GM19468 (cell line): Measurements from ENCODE around the gene ABCD1.
"Not testable (repeated sequence)": the region's sequence is repeated elsewhere in the genome, so short reads cannot be mapped to it uniquely, and the experiment has no call there.

ENCODE experiments used
- ATAC-seq: cut with Tn5 transposase; IDR thresholded peaks from one replicate; pipeline ENCODE4 v1.9.1; 2021; ENCODE audit warnings: mild to moderate bottlenecking, moderate library complexity, moderate number of reproducible peaks; ENCODE audit not compliant: unreplicated experiment; ENCODE audit errors: extremely low read depth

Gene ABCD1

GRCh38 chrX:153693216-153694086 is 31.2 kb upstream of the ABCD1 start:
- ATAC-seq = no peak

- ATAC-seq = not testable (repeated sequence)
Observed at GRCh38 chrX:153694256-153694655, 30.4 kb upstream of the ABCD1 start.

GRCh38 chrX:153694687-153695270 is 29.9 kb upstream of the ABCD1 start:
- ATAC-seq = no peak

GRCh38 chrX:153696100-153696499 is 28.6 kb upstream of the ABCD1 start:
- ATAC-seq = no peak

DNA sequence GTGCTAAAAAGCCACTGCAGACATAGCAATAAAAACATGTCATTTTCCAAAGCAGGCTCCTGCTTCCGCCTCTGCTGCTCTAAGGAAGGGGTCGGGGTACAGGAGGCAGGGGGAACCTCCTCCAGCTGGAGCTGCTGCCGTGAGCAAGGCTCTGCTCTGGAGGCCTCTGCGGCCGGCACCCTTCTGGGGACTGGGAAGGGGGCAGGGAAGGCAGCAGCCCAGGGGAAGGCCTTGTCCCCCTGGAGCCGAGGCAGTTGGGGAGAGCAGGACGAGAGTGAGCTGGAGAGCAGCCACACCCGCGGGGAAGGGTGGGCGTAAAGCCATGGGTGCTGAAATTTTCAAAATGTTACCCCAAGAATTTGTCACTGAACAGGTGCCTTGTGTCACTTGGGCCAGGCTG is 28.1 kb upstream of the ABCD1 start:
- not testable (repeated sequence) for ATAC-seq

- ATAC-seq = not testable (repeated sequence)
Observed at GRCh38 chrX:153696986-153697722, 27.5 kb upstream of the ABCD1 start.

DNA sequence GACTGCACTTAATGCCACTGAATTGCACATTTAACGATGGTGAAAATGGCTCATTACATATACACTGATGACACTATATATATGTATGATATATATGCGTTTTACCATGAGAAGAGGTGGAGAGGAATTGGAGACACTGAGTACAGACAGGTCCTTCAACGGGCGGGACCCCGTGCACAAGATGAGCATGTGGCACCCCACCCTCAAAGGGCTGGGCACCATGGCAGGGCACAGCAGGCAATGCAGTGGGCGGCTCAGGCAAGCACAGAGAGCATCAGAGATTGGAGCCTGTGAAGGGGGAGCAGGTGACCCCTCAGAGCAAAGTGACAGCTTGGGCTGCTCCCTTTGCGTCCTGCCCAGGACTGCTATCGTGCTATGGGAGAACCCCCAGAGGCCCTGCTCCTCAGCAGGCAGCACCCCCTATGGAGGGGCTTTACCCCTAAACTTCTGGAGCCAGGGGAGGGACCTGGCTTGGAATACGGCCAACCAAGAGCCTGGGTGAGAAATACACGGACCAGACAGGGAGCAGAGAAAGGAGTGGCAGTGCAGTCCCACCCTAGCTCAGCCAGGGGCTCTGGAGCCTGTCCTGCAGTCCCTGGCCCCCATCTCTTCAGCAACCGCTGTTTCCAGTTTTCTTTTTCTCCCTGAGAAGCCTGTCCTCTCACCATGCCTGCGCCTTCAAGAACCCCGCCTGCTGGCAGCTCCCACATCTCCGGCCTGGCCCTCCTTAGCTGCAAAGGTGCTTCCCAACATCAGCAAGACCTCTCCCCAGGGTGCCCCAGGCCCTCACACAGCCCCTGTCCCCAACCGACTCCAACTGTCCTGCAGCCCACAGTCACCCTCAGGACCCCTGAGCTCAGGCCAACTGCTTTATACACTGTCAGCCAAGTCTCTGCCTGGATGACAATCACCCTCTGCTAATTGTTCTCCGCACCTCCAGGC is 26.5 kb upstream of the ABCD1 start:
- ATAC-seq = no peak

DNA sequence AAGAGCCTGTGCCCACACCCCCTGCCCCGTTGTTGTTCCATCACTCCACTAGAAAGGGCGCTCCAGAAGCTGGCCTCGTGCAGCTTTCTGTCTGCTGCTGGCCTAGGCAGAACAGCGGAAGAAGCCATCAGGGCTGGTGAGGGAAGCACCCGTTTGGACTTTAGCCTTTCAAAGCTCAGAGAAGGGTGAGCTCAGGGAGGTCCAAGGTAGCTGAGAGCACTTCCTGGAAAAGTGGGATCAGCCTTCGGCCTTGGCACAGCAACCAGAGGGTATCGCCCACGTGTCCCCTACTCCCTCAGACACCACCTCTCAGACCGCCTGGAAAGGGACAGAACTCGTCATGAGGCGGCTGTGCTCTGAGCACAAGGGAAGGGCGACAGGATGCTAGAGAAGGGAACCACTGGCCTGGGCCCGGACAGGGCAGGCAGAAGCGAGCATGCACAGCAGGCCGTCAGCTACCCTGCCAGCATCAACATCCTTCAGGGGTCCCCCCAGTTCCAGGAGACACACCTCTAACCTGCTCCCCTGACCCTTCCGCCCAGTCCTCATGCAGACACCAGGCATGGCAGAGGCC is 25.4 kb upstream of the ABCD1 start:
- not testable (repeated sequence) for ATAC-seq

DNA sequence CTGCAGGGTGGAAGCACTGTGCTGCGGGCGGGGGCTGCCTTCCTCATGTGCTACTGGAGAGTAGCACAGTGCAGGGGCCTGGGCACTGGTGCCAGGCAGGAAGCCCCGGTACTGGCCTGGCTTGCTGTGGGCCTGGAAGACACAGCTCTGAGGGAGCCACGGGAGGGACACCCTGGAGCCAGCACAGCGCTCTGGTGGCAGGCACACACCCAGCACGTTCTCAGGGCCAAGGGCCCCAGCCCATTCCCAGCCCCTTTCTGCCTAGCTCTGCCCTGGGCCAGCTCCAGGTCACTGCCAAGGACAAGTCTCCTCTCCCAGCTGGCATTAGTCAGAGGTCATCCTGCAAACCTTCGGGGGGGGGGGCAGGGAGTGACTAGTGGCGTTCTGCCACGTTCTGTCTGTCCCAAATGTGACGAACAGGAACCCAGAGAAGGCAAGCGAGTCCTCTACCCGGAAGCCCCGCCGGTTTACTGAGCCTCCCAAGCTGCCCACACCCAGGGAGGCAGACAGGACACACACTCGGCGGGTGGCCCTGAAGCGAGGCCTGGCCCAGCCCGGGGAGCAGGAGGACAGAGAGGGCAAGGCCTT is 24.8 kb upstream of the ABCD1 start:
- not testable (repeated sequence) for ATAC-seq

DNA sequence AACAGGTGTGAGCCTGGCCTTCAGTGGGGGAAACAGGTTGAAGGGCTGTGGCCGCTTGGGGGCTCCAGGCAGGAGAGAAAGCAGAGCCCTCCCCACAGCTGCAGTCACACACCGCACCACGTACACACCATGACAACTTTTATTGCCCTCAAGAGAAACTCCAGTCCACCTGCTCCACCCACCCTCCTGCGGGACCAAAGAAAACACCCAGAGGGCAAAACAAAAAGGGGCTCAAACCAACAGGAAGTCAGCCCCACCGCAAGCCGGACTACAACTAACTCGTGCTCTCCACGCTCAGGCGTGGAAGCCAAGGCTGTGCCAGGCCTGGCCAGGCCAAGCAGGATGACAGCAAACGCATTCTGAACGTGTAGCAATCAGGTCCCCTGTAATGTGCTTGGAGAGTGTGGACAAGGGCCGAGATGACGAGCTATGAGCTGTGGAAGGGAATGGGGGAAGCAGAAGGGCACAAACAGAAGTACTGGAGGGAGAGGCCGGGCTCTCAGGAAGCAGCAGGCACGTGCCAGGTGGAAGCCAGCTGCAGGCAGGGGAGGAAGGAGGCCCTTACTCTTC is 24.2 kb upstream of the ABCD1 start:
- no peak for ATAC-seq

DNA sequence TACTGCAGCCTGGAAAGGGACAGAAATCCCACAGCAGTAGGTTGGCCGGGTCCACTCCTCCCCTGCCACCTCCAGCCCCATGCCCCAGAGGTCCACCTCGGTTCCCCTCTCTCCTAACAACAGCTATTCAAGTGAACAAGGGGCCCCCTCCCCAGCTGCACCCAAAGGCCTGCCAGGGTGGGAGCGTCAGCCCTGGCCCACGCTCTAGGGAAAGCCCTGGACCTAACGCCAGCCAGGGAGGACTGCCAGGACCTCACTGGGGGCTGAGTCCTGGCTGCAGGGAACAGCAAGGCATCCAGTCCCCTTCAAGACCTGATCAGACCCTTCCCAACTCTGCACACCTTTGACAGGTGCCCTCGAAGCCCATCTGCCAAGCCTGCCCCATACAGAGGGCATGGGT is 23.7 kb upstream of the ABCD1 start:
- ATAC-seq = no peak

GRCh38 chrX:153701706-153702105 is 22.9 kb upstream of the ABCD1 start:
- no peak for ATAC-seq

GRCh38 chrX:153702336-153703035 is 22.2 kb upstream of the ABCD1 start:
- no peak for ATAC-seq

DNA sequence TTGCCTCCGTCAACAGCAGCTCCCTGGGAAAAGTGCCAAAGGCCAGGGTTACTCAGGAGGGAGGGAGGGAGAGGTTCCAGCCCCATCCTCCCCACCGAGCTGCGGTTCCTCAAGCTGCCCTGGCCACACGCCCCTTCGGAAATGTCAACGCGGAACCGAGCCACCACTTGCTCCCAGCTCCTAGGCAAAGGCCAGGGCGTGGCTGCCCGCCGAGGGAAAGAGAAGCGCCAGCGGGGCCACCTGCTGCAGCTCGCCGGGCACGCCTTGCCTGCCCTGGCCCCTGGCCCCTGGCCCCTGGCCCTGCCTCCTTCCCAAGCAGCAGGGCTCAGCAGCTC is 21.7 kb upstream of the ABCD1 start:
- ATAC-seq = no peak

GRCh38 chrX:153704021-153704526 is 20.6 kb upstream of the ABCD1 start:
- ATAC-seq = no peak

- not testable (repeated sequence) for ATAC-seq
Observed at GRCh38 chrX:153704631-153705402, 19.8 kb upstream of the ABCD1 start.

GRCh38 chrX:153705403-153706060 is 19.1 kb upstream of the ABCD1 start:
- ATAC-seq = not testable (repeated sequence)
